Transverse colon (tissue), 4 donors: ENCODE data around the gene ADSL. TPM values are rescaled to one million over a fixed set of nuclear protein-coding genes. Genes with fewer than 3 reads are reported as not detected.

Experiments used
- DNase-seq: peaks from one replicate; pipeline ENCODE4 v3.0.0-alpha.2; 2019
- H3K27ac ChIP-seq, 4 donors: fragments of 200-600 bp; sonication (generic); 2 replicates each; pipeline ENCODE4 v1.5.1; 2016 to 2018; ENCODE audit warnings: inconsistent platforms in 4 of 4
- H3K27me3 ChIP-seq: fragments of 200-600 bp; sonication (generic); 2 replicates; pipeline ENCODE4 v1.5.1; 2017; ENCODE audit warnings: inconsistent platforms
- H3K36me3 ChIP-seq, 4 donors: fragments of 200-600 bp; sonication (generic); 2 replicates each; pipeline ENCODE4 v1.5.1; 2017 to 2019; ENCODE audit warnings: inconsistent platforms in 4 of 4
- H3K4me1 ChIP-seq, 4 donors: fragments of 200-600 bp; sonication (generic); 2 replicates each; pipeline ENCODE4 v1.5.1; 2017 to 2020; ENCODE audit warnings: inconsistent platforms in 4 of 4
- H3K4me3 ChIP-seq, 4 donors: fragments of 200-600 bp; sonication (generic); 1 replicate in 1 of 4; 2 replicates in 3 of 4; pipeline versions ENCODE4 v1.5.1 to v1.6.1; 2017 to 2019; ENCODE audit warnings: inconsistent platforms in 4 of 4
- H3K9me3 ChIP-seq, 2 donors: fragments of 200-600 bp; sonication (generic); 2 replicates each; pipeline ENCODE4 v1.5.1; 2017 to 2019; ENCODE audit warnings: inconsistent platforms in 2 of 2
- EP300 ChIP-seq: sonication (generic); formaldehyde crosslinking; IDR thresholded peaks from one replicate; pipeline ENCODE4 v1.6.1; 2017; ENCODE audit warnings: antibody characterized with exemption, low read depth
- POLR2A ChIP-seq: fragments of 450-650 bp; IDR thresholded peaks from one replicate; pipeline ENCODE4 v1.6.1; 2016; ENCODE audit warnings: antibody characterized with exemption, mild to moderate bottlenecking, moderate library complexity
- POLR2AphosphoS5 ChIP-seq, 3 donors: sonication (generic); formaldehyde crosslinking; IDR thresholded peaks; one replicate each; pipeline ENCODE4 v1.6.1; 2016; ENCODE audit warnings: antibody characterized with exemption in 3 of 3
- WGBS, 2 donors: methylation state at CpG; one replicate each; pipeline ENCODE4 v1.1.5; 2018; ENCODE audit warnings: low coverage in 1 of 2; 5-methylcytosine and 5-hydroxymethylcytosine counted together
- in situ Hi-C, 4 donors: fragments of 200-750 bp; cut with MboI; loops; one replicate each; pipeline versions ENCODE4 v1.15.0 to v1.15.1; 2017; ENCODE audit warnings: low sequenced_read_pairs in 3 of 4, low pct_ligation_motif_present in 1 of 4, low pct_unique_long_range_greater_than_20kb in 1 of 4
- intact Hi-C: fragments of 100-400 bp; cut with DNase I; formaldehyde crosslinking; loops from one replicate; pipeline ENCODE4 v1.15.1; 2023; ENCODE audit warnings: low total_unique reads
- total RNA-seq, 4 donors: library from RNA; depleted of rRNA; stranded (reverse); fragments of >200 nt; gene quantifications; one replicate each; pipeline ENCODE4 v1.1.0, GENCODE V29; 2016
- TF ChIP-seq, protein P1 (sequence below), 5 experiments: fragments of 200-600 bp in 3 of 5; fragments of 450-650 bp in 2 of 5; sonication (generic) in 3 of 5; IDR thresholded peaks; 1 replicate in 2 of 5; 2 replicates in 3 of 5; pipeline ENCODE4 v1.5.1; 2016 to 2017; ENCODE audit warnings: antibody characterized with exemption in 5 of 5, inconsistent platforms in 3 of 5, mild to moderate bottlenecking in 2 of 5, moderate library complexity in 1 of 5

Gene ADSL
- total RNA-seq, 4 donors from 2014 or later, result 13.5 to 70.7 (median 41.8) TPM

DNA sequence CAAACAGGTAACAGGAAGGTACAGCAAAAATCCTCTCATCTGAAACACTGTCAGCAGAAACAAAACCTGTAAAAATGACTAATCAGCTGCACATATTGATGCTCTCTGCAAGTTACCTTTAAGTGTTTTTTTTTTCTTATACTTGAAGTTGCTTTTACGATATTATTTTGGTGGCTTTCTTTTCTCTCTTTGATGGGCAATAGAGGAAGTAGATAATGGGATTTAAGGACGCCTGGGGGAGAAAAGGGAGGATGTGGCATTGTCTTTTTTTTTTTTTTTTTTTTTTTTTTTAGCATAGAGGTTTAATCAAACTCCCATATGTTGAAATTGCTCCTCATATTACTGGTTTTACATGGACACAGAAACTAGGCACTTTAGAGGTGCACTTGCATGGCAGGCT lies 11.4 kb upstream of the ADSL start:
- DNase-seq, result no peak
- H3K4me1 ChIP-seq, result peaks cover 0 to 4% (median 0%) of the 10 kb centered on the region in 4 donors
- H3K27me3 ChIP-seq, result no peaks in the 10 kb centered on the region
- no peak for TF ChIP-seq EP300
- TF ChIP-seq, protein P1, sequence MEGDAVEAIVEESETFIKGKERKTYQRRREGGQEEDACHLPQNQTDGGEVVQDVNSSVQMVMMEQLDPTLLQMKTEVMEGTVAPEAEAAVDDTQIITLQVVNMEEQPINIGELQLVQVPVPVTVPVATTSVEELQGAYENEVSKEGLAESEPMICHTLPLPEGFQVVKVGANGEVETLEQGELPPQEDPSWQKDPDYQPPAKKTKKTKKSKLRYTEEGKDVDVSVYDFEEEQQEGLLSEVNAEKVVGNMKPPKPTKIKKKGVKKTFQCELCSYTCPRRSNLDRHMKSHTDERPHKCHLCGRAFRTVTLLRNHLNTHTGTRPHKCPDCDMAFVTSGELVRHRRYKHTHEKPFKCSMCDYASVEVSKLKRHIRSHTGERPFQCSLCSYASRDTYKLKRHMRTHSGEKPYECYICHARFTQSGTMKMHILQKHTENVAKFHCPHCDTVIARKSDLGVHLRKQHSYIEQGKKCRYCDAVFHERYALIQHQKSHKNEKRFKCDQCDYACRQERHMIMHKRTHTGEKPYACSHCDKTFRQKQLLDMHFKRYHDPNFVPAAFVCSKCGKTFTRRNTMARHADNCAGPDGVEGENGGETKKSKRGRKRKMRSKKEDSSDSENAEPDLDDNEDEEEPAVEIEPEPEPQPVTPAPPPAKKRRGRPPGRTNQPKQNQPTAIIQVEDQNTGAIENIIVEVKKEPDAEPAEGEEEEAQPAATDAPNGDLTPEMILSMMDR (IDR thresholded peaks at IDR 0.05), result no peak
- no peak for TF ChIP-seq POLR2AphosphoS5 (IDR thresholded peaks at IDR 0.05)
- TF ChIP-seq POLR2A, result no peak
- no peak overlapping the region for H3K4me3 ChIP-seq
- H3K27ac ChIP-seq, result peak overlapping the region in 1 of 4 donors; percentile 3
- no peaks in the 10 kb centered on the region for H3K36me3 ChIP-seq
- no peaks in the 10 kb centered on the region for H3K9me3 ChIP-seq
- in situ Hi-C loops, result no loop called here
- 41 to 79% methylated on average over 2 of the region's 2 CpGs for WGBS, 2 donors
- intact Hi-C loops, result loop anchor here (5.0 kb wide), 1 partner anchor 1548 kb away; no protein-coding TSS in a partner anchor

DNA sequence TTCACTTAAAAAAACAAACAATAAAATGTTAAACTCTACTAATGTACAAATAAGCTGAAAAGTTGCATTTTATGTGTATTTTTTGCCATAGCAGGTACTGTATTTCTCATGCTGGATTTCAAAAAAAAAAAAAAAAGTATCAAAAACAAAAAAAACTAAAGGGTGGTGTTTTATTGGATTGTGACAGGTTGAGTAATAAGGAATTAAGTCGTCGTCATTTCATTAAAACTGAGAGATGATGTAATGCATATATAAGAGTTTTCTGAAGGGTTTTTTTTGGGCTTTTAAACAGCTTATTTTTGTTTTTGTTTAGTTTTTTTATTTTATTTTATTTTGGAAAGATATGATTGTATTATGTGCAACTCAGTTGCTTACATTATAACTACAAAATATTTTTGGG lies 10.9 kb upstream of the ADSL start:
- H3K4me3 ChIP-seq, result no peak overlapping the region

DNA sequence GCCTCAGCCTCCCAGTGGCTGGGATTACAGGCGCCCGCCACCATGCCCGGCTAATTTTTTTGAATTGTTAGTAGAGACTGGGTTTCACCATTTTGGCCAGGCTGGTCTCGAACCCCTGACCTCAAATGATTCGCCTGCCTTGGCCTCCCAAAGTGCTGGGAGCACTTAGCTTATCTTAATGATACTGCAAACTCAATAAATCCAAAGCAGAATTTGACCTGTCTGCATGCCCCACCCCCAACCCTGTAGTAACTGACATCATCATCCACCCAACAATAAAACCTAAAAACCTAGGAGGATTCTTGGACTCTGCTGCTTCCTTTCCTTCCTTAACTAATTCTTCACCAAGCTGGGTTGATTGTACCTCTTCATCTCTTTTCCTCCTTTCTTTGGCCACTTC lies 6.3 kb upstream of the ADSL start:
- intact Hi-C loops, result no loop called here
- DNase-seq, result peak; percentile 58
- in situ Hi-C loops, result loop anchor here in 3 of 4 donors (10.0 kb wide), 2 partner anchors 295 to 805 kb away; partner anchors contain the start of gene RPS19BP1 (in 1 of the 3)

More for the DNA sequence above, 10.9 kb upstream of the ADSL start:
- WGBS, 2 donors, result 39 to 57% methylated on average over 2 of the region's 2 CpGs
- H3K36me3 ChIP-seq, result no peaks in the 10 kb centered on the region
- H3K27ac ChIP-seq, result no peak overlapping the region
- intact Hi-C loops (no loop called here), in situ Hi-C loops (no loop called here)
- TF ChIP-seq, protein P1 (IDR thresholded peaks at IDR 0.05), result no peak
- TF ChIP-seq POLR2A, result no peak
- no peak for TF ChIP-seq EP300
- TF ChIP-seq POLR2AphosphoS5 (IDR thresholded peaks at IDR 0.05), result no peak
- H3K4me1 ChIP-seq, result peaks cover 0 to 8% (median under 1%) of the 10 kb centered on the region in 4 donors
- no peak for DNase-seq
- no peaks in the 10 kb centered on the region for H3K9me3 ChIP-seq
- H3K27me3 ChIP-seq, result no peaks in the 10 kb centered on the region

DNA sequence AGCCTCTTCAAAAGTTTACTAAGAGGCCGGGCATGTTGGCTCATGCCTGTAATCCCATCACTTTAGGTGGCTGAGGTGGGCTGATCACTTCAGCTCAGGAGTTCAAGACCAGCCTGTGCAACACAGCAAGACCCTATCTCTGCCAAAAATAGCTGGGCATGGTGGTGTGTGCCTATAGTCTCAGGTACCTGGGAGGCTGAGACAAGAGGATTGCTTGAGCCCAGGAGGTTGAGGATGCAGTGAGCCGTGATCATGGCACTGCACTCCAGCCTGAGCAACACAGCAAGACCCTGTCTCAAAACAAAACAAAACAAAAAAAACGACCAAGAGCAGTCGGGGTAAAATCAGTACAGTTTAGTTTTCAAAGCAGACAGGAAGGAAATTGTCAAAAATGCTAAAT lies 4.7 kb upstream of the ADSL start:
- Histone ChIP-seq H3K27ac (no peak overlapping the region), H3K36me3 (no peaks in the 10 kb centered on the region), H3K4me3 (no peak overlapping the region), H3K9me3 (no peaks in the 10 kb centered on the region), H3K27me3 (no peaks in the 10 kb centered on the region), H3K4me1 (peaks cover 2 to 30% (median 14%) of the 10 kb centered on the region in 4 donors)
- 36 to 47% methylated on average over 3 to 4 of the region's 4 CpGs for WGBS, 2 donors
- in situ Hi-C loops (loop anchor here in 3 of 4 donors (10.0 kb wide), 2 partner anchors 297 to 807 kb away; partner anchors contain the start of gene RPS19BP1 (in 1 of the 3)), intact Hi-C loops (no loop called here)
- no peak for DNase-seq
- TF ChIP-seq POLR2A (no peak), POLR2AphosphoS5 (IDR thresholded peaks at IDR 0.05) (no peak), EP300 (no peak)
- TF ChIP-seq, protein P1 (IDR thresholded peaks at IDR 0.05), result no peak

More for the DNA sequence above, 6.3 kb upstream of the ADSL start:
- no peak overlapping the region for H3K4me3 ChIP-seq
- no peak overlapping the region for H3K27ac ChIP-seq
- H3K36me3 ChIP-seq, result no peaks in the 10 kb centered on the region
- H3K4me1 ChIP-seq, result peaks cover 2 to 22% (median 10%) of the 10 kb centered on the region in 4 donors
- H3K27me3 ChIP-seq, result no peaks in the 10 kb centered on the region
- WGBS, 2 donors, result 83% methylated on average over 5 of the region's 5 CpGs; no CpG with 5 or more reads in 1 of the 2 donors
- TF ChIP-seq POLR2A (no peak), POLR2AphosphoS5 (IDR thresholded peaks at IDR 0.05) (peak in 1 of 3 donors; percentile 17), EP300 (no peak)
- TF ChIP-seq, protein P1 (IDR thresholded peaks at IDR 0.05), result no peak
- no peaks in the 10 kb centered on the region for H3K9me3 ChIP-seq
